OCI-LY3 (cell line): Measurements from ENCODE around the gene PROM2.

Source experiments
- CTCF ChIP-seq: fragments of 200-600, 300-600 bp; sonication (generic); IDR thresholded peaks from 2 replicates; pipeline ENCODE4 v1.5.1; 2014; ENCODE audit warnings: antibody characterized with exemption, low read length, low read depth
- EZH2phosphoT487 ChIP-seq: fragments of 200-600 bp; shearing (Covaris generic); IDR thresholded peaks from 2 replicates; pipeline ENCODE4 v1.6.1; 2018; ENCODE audit warnings: antibody characterized with exemption, mixed run types, low read depth

GRCh38 chr2:95330794-95331338, 56.6 kb downstream of the PROM2 start:
- TF ChIP-seq CTCF, result no peak
- no peak for TF ChIP-seq EZH2phosphoT487
